CD4-positive, alpha-beta T cell treated with Interleukin-4 for 1 hour (primary cell): Measurements from ENCODE around the gene NDUFS6.
A peak's percentile ranks its signal among the peaks of the same experiment; 100 is the strongest.

Experiments
- DNase-seq, 2 donors: peaks; one replicate each; pipeline ENCODE4 v3.0.0-alpha.2; 2020 to 2022

NDUFS6 gene

GRCh38 chr5:1801222-1801966 lies at the start of gene NDUFS6:
TSS of gene NDUFS6 (plus strand) at chr5:1801407. CDS start at chr5:1801418, 11 bp downstream.
- DNase-seq: peak; percentile 75 to 78

GRCh38 chr5:1751864-1752822 lies 49.1 kb upstream of the NDUFS6 start:
- DNase-seq: no peak

- DNase-seq: no peak
These were observed 48.3 kb upstream of the NDUFS6 start for GRCh38 chr5:1752881-1753280.

GRCh38 chr5:1753490-1753889 lies 47.7 kb upstream of the NDUFS6 start:
- DNase-seq: no peak

DNA sequence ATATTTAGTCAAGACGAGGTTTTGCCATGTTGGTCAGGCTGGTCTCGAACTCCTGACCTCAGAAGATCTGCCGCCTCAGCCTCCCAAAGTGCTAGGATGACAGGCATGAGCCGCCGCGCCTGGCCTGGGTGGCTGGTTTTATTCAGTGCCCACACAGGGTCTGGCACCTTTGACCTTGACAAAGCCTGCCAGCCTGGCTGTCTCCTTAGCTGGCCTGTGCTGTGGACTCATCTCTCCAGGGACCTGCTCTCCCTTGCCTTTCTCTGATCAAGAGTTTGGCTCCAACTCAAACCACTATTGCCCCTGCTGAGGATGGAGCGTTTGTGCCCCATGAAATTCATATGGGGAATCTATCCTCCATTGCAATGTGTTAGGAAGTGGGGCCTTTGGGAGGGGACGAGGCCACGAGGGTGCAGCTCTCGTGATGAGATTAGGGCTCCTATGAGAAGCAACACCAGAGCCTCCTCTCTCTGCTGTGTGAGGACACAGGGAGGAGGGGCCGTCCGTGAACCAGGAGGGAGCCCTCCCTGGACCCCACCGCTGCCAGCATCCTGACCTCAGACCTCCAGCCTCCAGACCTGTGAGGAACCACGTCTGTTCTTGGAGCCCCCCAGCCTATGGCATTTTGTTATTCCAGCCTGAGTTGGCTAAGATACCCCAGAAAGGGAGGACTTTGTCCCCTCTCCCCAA lies 46.5 kb upstream of the NDUFS6 start:
- no peak for DNase-seq

GRCh38 chr5:1755321-1755949 lies 45.8 kb upstream of the NDUFS6 start:
- DNase-seq: no peak

GRCh38 chr5:1756481-1756880 lies 44.7 kb upstream of the NDUFS6 start:
- DNase-seq: no peak

DNA sequence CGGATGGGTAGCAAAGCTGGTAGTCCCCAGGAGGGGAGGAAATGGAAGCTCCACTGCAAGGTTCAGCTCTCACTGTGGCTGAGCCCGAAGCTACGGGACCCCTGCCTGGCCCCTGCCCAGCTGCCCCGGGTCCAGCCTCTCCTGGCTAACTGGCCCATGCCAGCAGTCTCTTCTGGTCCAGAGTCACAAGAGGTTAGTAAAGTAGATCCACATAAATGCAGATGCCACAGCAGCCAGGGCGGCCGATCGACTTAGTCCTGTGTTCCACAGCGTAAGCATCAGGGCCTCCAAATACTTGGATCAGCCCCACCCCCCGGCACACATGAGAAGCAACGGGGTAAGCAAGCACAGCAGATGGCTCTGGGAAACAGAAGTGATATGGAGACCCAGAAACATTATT lies 43.7 kb upstream of the NDUFS6 start:
- DNase-seq: no peak

- DNase-seq: no peak
These were observed 42.6 kb upstream of the NDUFS6 start for GRCh38 chr5:1758574-1758973.

DNA sequence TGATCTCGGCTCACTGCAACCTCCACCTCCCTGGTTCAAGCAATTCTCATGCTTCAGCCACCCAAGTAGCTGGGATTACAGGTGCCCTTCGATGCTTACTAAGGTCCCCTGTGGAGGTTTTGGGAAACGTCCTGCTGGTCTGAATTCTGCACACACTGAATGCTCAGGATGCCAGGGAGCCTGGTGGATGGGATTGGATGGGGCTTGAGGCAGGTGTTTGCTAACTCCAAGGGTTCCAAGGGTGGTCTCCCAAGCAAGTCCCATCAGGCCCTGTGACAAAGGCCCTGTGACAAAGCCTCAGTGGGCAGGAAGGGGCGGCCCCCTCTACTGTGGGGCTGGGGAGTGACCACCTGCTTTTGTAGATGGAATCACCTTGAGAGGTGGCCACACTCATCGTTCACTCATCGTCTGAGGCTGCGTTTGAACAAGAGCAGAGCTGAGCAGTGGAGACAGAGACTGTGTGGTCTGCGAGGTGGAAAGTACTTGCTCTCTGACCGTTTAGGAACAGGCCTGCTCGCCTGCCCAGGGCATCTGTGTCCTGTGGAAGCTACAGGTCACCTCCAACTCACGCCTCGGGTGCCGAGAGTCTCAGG lies 41.7 kb upstream of the NDUFS6 start:
- no peak for DNase-seq

DNA sequence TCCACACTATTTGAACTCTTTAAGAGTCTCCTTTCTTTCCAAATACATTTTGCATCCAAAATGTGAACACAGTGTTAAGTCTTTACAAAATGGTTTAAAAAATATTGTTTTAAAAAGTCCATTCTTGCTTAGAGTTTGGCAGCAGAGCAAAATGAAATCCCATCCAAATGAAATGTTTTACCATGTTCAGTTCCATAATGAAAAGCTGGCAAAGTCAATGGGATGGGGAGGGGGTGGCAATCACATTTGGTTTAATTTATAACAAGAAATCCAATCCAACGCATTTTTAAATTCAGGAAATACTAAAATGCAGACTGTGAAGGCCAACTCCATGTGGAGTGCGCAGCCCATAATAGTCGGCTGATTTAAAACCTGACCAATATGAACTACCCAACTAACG lies 41.0 kb upstream of the NDUFS6 start:
- no peak for DNase-seq

DNA sequence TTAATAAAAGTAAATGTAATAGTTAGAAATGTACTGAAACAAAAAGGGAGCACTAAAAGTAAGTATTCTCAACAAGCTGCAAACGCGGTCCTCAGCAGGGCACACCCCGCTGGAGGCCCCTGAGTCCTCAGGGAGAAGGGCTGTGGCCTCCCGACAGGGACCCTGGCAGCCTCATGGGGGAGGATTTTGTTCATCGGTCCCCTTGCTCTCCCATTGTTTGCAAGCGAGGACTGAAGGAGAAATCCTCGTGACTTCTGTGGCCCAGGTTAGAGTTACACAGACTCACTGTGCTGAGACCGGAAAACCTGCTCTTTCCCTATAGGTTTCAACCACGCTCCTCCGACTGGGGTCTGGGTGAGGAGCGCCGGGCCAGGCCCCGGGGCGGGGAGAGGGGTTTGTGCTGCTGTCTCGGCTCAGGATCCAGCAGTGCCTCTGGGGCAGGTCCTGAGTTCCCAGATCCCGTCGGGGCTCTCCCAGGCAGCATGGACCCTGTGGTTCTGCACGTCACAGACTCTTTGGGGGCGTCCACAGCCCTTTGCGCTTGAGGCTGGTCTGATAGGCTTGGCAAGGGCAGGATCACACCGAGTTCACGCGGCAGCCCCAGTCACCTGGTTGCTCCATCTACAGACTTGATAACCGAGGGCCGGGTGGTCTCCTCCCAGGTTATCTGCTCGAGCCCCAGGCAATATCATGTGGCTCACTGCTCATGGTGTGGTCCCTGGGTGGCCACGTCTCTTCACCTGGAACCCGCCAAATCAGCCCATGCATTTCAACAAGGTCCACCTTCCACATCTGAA lies 40.4 kb upstream of the NDUFS6 start:
- no peak for DNase-seq

GRCh38 chr5:1761453-1761755 lies 39.8 kb upstream of the NDUFS6 start:
- DNase-seq: no peak

DNA sequence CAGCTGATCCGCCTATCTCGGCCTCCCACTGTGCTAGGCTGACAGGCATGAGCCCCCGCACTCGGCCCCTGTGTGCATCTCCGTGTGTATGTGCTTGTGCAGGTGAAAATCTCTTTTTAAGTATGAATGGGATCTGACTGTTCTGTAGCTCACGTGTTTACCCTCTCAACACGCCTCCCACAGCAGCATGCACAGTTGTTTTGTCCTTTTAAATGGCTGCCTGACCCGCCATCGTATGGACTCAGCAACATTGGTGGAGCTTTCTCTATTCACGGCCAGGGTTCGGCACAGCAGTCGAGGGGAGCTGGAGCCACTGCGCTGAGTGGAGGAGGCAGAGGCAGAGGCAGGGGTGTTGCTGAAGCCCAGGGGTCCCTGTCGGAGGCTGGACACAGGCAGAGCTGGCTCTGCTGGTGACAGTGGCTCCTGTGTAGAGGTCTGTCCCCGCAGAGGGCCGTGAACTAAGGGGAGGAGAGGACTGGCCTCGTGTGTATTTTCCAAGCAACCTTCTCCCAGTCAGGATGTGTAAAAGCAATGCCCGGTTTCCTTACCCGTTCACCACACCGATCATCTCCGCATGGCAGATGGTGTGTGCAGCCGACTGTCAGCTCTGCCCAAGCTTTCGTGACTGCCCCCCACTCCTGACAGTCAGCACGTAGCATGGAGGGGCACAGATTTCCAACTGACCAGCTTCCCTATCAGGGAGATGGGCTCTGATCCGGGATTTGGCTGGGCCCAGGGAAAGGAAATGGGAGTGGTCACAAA lies 38.9 kb upstream of the NDUFS6 start:
- no peak for DNase-seq

GRCh38 chr5:1762883-1763547 lies 38.2 kb upstream of the NDUFS6 start:
- DNase-seq: no peak

DNA sequence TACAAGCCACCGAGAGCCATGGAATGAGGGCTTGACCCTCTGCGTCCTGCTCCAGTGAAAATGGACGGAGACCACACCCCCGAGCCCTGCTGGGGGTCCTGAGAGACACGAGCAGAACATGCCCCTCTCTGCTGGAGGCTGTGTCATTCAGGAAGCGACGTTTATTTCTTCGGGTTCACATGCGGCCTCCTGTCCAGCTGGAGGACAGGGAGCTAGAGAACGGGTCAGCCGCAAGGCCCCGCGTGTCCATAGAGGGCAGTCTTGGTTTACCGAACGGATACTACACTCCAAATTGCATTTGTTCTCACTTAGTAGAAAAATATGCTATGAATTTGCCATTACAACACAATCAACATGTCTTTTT lies 37.7 kb upstream of the NDUFS6 start:
- peak in 1 of 2 donors; percentile 36 for DNase-seq

DNA sequence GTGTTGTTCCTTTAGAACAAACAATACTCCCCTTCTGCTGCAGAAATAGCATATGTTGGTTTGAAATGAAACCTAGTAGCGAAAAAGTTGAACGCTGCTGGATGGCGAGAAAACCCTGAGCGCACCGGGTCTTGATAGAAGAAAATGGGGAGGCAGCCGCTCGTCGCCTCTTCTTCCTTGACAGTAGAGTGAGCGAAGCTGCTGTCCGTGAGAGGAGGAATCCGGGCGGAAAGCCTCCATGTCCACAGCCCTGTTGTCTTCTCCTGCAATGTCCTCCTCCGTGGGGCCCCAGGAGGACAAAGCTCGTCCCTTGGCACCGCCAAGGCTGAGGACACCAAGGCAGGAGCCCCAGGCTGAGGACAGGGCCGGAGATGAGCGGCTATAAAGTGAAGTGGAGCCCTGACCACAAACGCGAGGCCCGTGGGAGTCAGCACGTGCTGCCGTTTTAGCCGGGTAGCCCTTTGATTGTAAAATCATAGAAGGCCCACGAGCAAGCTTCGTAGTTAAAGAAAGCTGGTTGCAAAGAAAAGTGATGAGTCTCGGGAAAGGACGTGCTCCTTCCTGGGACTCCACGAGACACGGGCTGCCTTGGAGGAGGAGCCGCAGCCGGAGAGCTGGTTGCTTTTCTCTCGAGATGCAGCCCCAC lies 37.1 kb upstream of the NDUFS6 start:
- no peak for DNase-seq

DNA sequence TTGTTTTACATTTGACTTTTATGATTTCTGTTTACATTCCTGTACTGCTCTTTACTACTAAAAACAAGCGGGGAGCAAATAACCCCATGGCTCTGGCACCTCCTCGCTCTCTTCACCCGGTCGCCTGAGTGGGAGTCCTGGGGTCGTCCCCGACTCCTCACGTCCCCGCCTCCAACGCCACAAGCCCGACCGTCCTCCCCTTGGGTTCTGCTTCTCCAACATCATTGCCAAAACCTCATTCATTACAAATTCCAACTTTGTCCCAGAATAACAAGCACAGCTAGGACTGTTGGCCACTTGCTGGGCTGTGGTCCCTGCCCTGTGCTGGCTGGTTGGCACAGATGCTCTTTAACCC lies 36.6 kb upstream of the NDUFS6 start:
- DNase-seq: no peak

- DNase-seq: no peak
These were observed 35.9 kb upstream of the NDUFS6 start for GRCh38 chr5:1765141-1765879.
